GM21381 (cell line): ENCODE data around the gene TUBB3.
"Not testable (repeated sequence)": the region's sequence is repeated elsewhere in the genome, so short reads cannot be mapped to it uniquely, and the experiment has no call there.

Source experiments
- ATAC-seq: cut with Tn5 transposase; IDR thresholded peaks from one replicate; pipeline ENCODE4 v1.9.1; 2021; ENCODE audit warnings: mild to moderate bottlenecking, moderate library complexity; ENCODE audit not compliant: unreplicated experiment

The TUBB3 gene

GRCh38 chr16:89922884-89923639, at the start of gene TUBB3:
TSS of gene TUBB3 (plus strand) at chr16:89923342. CDS start at chr16:89923402, 60 bp downstream.
- no peak for ATAC-seq

DNA sequence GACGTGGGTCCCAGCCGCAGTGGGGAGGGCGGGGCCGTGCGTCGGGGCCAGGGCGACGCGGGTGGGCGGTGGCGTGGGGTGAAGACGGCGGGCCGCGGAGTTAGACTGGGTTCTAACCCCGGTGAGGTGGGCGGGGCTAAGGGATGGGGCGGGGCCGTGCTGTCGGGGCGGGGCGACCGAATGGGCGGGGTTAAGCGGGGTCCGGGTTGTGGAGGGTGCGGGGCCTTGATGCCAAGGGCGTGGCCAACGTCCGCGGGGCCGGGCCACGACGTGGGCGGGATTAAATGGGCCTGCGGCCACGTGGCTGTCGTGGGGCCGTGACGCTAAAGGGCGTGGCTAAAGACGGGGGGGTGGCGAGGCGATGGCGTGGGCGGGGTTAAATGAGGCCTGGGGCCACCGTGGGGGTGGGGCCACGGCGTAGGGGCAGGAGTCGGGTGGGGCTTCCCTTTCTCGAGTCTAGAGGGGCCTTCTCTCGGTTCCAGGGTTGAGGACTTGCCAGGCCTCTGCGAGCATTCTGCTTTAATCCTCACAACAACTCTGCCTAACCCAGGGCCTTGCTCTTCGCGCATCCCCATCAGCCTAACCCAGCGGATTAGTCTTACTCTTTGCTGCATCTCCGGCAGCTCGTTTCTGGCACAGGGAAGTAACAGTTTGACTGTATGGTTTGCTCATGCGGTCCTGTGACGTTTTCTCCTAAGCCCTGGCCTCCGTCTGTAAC, 49.0 kb upstream of the TUBB3 start:
- ATAC-seq, result peak; percentile 64

GRCh38 chr16:89879123-89879522, 44.0 kb upstream of the TUBB3 start:
- ATAC-seq, result not testable (repeated sequence)

DNA sequence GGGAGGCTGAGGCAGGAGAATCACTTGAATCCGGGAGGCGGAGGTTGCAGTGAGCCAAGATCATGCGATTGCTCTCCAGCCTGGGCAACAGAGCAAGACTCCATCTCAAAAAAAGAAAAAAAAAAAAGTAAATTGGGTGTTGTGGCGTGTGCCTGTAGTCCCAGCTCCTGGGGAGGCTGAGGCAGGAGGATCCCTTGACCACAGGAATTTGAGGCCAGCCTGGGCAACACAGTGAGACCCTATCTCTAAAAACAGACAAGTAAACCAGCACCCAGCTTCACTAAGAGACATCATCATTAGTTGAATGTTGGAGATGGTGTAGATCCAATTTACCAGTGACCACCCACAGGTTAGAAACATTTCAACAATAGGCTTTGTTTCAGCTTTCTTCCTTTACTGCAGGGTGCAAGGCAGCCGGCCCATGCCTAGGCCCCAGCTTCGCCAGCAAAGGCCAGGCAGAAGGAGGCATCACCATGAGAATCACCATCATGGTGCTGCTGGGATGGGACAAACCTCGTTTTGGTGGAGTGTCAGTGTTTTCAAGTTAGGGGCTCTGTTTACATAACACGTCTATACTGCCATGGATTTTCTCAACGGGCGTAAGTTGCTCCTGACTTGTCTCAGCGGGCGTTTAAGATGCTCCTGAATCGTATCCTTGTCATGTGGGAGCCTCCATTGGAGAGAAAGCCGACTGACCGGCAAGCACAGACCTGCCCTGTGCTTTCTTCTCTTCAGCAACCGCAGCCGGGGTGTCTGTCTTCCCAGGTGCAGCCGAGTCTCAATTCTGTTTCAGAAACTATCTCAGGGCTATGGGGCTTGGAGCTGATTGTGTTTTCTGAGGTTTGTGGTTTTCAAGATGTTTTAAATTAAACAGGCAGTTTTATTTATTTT, 42.4 kb upstream of the TUBB3 start:
- ATAC-seq, result no peak

DNA sequence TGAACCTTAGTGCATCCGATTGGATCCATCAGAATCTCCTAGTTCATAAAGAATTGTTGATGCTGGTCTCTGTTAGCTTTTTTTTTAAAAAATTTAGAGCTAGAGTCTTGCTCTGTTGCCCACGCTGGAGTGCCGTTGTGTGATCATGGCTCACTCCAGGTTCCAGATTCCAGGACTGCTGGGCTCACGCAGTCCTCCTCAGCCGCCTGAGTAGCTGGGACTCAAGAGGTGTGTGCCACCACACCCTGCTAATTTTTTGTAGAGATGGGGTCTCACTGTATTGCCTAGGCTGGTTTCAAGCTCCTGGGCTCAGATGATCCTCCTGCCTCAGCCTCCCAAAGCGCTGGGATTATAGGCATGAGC, 41.8 kb upstream of the TUBB3 start:
- ATAC-seq, result no peak

DNA sequence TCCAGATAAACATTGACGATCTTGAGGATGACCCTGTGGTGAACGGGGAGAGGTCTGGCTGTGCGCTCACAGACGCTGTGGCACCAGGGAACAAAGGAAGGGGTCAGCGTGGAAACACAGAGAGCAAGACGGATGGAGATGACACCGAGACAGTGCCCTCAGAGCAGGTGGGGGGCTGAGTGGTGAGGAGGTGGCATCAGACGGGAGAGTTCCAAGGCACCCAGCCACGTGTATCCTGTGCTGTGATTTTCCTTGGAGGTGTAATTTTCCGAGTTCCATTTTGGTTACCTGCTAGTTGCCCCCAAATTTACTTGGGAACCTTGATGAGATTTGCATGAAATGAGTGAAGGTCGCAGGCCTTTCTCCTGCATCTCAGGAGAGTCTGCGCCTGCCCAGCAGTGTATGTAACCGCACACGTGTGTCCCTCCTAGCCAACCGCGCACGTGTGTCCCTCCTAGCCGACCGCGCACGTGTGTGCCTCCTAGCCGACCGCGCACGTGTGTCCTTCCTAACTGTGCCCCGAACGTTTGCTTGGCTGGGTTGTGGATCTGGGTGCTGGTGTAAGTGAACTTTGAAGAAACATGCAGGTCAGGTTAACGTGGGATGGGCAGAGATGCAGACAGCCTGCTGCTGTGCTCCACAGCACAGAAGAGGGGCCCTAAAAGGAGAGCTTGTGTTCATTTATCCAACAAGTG, 39.6 kb upstream of the TUBB3 start:
- no peak for ATAC-seq

- ATAC-seq, result no peak
Measured at GRCh38 chr16:89884041-89884421, 39.1 kb upstream of the TUBB3 start.

- ATAC-seq, result no peak
Measured at GRCh38 chr16:89887243-89887642, 35.9 kb upstream of the TUBB3 start.

- ATAC-seq, result no peak
Measured at GRCh38 chr16:89890200-89890599, 32.9 kb upstream of the TUBB3 start.

- ATAC-seq, result no peak
Measured at GRCh38 chr16:89890886-89891657, 32.1 kb upstream of the TUBB3 start.

DNA sequence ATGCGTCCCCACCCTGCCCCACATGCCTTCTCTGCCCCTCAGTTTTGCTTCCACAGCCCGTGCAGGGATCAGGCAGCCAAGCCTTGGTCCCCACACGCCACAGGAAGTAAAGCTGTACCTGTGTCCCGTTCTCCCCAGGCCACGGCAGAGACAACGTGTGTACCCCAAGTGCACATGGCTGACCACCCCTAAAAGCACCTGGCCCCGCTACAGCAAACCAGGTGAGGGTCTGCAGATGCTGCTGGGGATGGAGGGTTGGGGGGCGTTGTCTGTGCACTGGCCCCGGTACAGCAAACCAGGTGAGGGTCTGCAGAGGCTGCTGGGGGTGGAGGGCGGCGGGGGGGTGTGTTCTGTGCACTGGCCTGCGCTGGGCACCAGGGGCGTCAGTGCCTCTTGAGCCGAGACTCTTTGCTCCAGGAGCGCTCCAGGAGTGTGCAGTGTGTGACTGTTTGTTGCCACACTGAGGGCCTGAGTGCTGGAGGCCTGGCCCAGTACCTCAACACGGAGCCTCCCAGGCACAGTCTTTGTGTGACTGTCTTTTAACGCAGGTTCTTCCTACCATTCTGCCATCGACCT, 31.0 kb upstream of the TUBB3 start:
- ATAC-seq, result no peak

DNA sequence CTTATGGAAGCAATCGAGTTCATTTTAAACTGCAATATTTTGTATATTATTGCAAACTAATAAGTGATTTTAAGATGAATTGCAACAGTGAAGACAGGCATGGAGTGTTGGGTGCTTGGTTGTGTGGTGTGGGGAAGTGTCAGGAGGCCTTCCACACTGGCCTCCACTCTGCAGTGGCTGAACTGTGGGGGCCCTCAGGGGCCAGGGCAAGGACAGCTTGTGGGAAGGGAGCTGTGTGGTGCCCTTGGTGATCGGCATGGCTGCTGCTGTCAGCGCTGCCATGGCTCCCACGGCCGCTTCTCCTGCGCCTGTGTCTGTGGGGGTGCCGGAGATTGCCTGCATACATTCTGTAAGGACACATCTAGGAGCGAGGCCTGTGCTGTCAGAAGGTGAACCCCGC, 30.5 kb upstream of the TUBB3 start:
- ATAC-seq, result no peak

DNA sequence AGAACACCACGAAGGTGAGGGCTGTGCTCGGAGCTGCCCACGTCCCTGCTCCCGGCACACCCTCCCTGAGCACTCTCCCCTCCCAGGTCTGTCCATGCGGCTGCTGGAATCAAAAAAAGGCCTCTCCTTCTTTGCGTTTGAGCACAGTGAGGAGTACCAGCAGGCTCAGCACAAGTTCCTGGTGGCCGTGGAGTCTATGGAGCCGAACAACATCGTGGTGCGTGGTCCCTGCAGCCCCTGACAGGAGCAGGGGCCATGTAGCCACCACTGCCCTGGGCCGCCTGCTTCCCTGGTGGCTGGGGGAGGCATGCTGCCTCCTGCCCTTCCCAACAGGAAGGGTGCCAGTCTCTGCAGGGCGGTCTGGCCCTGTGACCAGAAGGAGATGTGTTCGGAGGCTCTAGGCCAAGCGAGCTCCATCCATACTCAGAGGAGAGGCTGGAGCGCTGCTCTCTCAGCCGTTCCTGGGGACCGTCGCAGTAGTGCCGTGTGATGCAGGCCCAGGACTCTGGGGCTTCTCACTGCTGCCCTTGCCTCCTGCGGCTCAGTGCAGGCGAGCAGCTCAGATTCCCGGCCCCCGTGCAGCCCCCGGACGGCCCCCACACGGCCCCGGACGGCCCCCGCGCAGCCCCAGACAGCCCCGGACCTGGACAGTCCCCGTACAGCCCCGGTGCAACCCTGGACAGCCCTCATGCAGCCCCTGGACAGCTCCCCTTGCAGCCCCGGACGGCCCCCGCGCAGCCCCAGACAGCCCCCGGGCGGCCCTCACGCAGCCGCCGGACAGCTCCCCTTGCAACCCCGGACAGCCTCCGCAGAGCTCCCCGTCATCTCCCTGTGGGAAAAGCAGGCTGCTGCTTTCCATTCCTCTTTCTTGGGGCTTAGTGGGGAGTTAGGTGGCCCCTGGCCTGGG, 29.2 kb upstream of the TUBB3 start:
- ATAC-seq, result no peak

- ATAC-seq, result no peak
Measured at GRCh38 chr16:89895482-89896250, 27.5 kb upstream of the TUBB3 start.

DNA sequence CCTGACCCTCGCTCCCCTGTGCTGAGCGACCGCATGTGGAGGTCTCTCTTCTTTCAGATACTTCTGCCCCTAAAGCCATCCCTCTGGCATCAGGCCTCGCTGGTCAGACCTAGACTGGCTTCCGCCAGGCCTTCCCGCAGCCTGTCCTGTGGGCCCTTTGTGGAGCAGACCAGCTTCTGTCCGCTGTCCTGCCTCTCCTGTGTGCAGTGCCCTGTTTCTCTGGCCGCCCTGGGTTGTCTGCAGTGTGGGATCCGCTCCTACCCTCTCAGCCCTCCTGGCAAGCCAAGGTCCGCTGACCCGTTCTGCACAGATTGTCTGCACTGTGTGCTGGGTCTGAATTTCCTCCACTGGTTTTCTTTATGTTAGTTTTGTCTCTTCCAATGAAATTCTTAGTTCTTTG, 25.9 kb upstream of the TUBB3 start:
- no peak for ATAC-seq

DNA sequence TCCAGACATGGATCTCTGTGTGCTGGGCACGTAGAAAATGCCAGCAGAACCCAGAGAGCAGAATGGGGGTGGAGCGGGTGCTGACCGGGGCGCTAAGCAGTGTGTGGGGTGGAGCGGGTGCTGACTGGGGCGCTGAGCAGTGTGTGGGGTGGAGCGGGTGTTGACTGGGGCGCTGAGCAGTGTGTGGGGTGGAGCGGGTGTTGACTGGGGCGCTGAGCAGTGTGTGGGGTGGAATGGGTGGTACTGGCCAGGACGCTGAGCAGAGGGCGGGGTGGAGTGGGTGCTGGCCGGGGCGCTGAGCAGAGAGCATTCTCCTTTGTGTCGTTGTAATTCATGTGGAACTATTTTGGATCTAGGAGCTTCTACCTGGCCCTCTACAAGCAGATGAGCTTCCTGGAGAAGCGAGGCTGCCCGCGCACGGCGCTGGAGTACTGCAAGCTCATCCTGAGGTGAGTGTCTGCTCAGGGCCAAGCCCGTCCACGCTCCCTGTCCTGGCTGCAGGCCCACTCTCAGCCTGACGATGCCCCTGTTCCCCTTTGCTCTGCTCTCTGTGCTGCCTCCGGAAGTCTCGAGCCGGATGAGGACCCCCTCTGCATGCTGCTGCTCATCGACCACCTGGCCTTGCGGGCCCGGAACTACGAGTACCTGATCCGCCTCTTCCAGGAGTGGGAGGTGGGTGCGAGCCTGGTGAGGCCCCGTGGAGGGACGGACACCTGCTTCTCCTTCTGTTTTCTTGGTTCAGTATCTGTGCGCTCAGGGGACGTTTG, 24.8 kb upstream of the TUBB3 start:
- ATAC-seq, result no peak

DNA sequence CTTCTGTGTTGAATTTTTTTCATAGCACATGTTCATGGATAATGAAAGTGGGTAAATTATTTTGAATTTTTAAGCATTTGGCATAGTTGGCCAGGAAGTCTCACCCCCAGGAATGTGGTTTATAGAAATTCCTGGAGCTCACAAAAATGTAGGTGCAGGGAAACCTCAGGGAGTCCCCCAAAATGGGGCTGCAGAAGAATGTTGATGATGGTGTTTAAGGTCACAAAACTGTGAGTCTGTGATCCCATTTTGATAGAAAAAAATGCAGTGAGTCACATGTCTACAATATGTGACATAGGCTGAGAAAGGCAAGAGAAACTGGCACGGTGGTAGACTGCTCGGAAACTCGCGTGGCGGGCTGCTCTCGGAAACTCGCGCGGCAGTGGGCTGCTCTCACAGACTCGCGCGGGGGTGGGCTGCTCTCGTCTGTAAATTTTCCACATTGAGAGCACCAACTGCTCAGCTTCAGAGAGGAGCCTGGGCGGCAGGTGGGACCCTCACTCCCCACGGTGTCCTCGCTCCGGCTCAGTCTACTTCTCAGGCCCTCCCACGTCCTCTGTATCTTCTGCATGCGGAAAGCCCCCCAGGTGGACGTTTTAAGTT, 23.2 kb upstream of the TUBB3 start:
- no peak for ATAC-seq
